HEK293 (cell line): ENCODE data around the gene KIF4A.

Experiments used
- CTCF ChIA-PET: fragments of 350-600 bp; formaldehyde crosslinking; extraction: SDS; loops from one replicate; lab custom pipeline; 2021; ENCODE audit warnings: antibody characterized with exemption; lab: Yijun Ruan, JAX
- POLR2A ChIA-PET: fragments of 300-600 bp; formaldehyde crosslinking; extraction: SDS; loops from one replicate; lab custom pipeline; 2020; ENCODE audit warnings: antibody characterized with exemption, inconsistent platforms; lab: Yijun Ruan, JAX
- H3K27ac ChIP-seq: fragments of 200-500 bp; sonication (Bioruptor generic); 2 replicates; pipeline ENCODE4 v1.5.1; 2014; ENCODE audit warnings: low read depth, low read length, control low read depth, inconsistent platforms; ENCODE audit errors: extremely low read depth
- H3K36me3 ChIP-seq, 2 experiments: fragments of 200-500 bp in 1 of 2; sonication (Bioruptor generic) in 1 of 2; 1 replicate in 1 of 2; 2 replicates in 1 of 2; pipeline ENCODE4 v1.5.1; 2014 to 2017; ENCODE audit warnings: inconsistent platforms in 2 of 2, low read length in 2 of 2; ENCODE audit not compliant: control insufficient read depth in 2 of 2, insufficient read depth in 1 of 2
- H3K4me1 ChIP-seq: fragments of 200-500 bp; sonication (Bioruptor generic); 2 replicates; pipeline ENCODE4 v1.5.1; 2014; ENCODE audit warnings: mild to moderate bottlenecking, low read length, inconsistent platforms; ENCODE audit not compliant: control insufficient read depth, insufficient read depth
- H3K4me3 ChIP-seq: 2 replicates; pipeline ENCODE4 v1.5.1; 2011; ENCODE audit warnings: low read depth, mild to moderate bottlenecking, control low read depth, low read length, moderate library complexity
- H3K9me3 ChIP-seq: fragments of 200-500 bp; sonication (Bioruptor generic); 2 replicates; pipeline ENCODE4 v1.5.1; 2014; ENCODE audit warnings: low read depth, low read length, inconsistent platforms; ENCODE audit not compliant: control insufficient read depth, insufficient read depth
- AEBP2 ChIP-seq: fragments of 450-650 bp; formaldehyde crosslinking; IDR thresholded peaks from 2 replicates; pipeline ENCODE4 v1.5.1; 2016; ENCODE audit warnings: missing biosample characterization, missing genetic modification characterization, borderline replicate concordance
- ELK4 ChIP-seq: IDR thresholded peaks from 2 replicates; pipeline ENCODE4 v1.6.1; 2011; ENCODE audit warnings: mild to moderate bottlenecking, low read depth, low read length, borderline replicate concordance
- GLIS1 ChIP-seq: fragments of 450-650 bp; formaldehyde crosslinking; IDR thresholded peaks from 2 replicates; pipeline ENCODE4 v1.5.1; 2016; ENCODE audit warnings: missing biosample characterization, missing genetic modification characterization
- SETDB1 ChIP-seq: IDR thresholded peaks from one replicate; pipeline ENCODE4 v1.6.1; 2017; ENCODE audit warnings: mild to moderate bottlenecking, low read length, moderate library complexity, mixed read lengths; ENCODE audit not compliant: insufficient read length
- SP2 ChIP-seq: fragments of 450-650 bp; formaldehyde crosslinking; IDR thresholded peaks from 2 replicates; pipeline ENCODE4 v1.5.1; 2016; ENCODE audit warnings: missing biosample characterization, missing genetic modification characterization
- SP3 ChIP-seq: fragments of 450-650 bp; formaldehyde crosslinking; IDR thresholded peaks from 2 replicates; pipeline ENCODE4 v1.5.1; 2016; ENCODE audit warnings: missing biosample characterization, missing genetic modification characterization
- TRIM28 ChIP-seq: IDR thresholded peaks from 2 replicates; pipeline ENCODE4 v1.6.1; 2011; ENCODE audit warnings: low read length, control low read depth, borderline replicate concordance
- ZBTB21 ChIP-seq: fragments of 450-650 bp; formaldehyde crosslinking; IDR thresholded peaks from 2 replicates; pipeline ENCODE4 v1.5.1; 2017; ENCODE audit warnings: missing biosample characterization, missing genetic modification characterization
- ZFHX2 ChIP-seq: fragments of 450-650 bp; formaldehyde crosslinking; conservative IDR thresholded peaks from 2 replicates; pipeline ENCODE4 v1.5.1; 2016; ENCODE audit warnings: missing biosample characterization, missing genetic modification characterization
- ZFP41 ChIP-seq: fragments of 450-650 bp; formaldehyde crosslinking; IDR thresholded peaks from 2 replicates; pipeline ENCODE4 v1.5.1; 2016; ENCODE audit warnings: missing biosample characterization, missing genetic modification characterization, borderline replicate concordance
- ZIC2 ChIP-seq: fragments of 450-650 bp; formaldehyde crosslinking; IDR thresholded peaks from 2 replicates; pipeline ENCODE4 v1.5.1; 2016; ENCODE audit warnings: missing biosample characterization, missing genetic modification characterization
- ZNF132 ChIP-seq: fragments of 450-650 bp; formaldehyde crosslinking; IDR thresholded peaks from 2 replicates; pipeline ENCODE4 v1.5.1; 2017; ENCODE audit warnings: missing biosample characterization, missing genetic modification characterization, borderline replicate concordance
- ZNF146 ChIP-seq: fragments of 450-650 bp; formaldehyde crosslinking; IDR thresholded peaks from 2 replicates; pipeline ENCODE4 v1.5.1; 2016; ENCODE audit warnings: missing biosample characterization, missing genetic modification characterization
- ZNF16 ChIP-seq: fragments of 450-650 bp; formaldehyde crosslinking; IDR thresholded peaks from 2 replicates; pipeline ENCODE4 v1.5.1; 2016; ENCODE audit warnings: low read depth, missing biosample characterization, missing genetic modification characterization
- ZNF223 ChIP-seq: fragments of 450-650 bp; formaldehyde crosslinking; IDR thresholded peaks from 2 replicates; pipeline ENCODE4 v1.5.1; 2016; ENCODE audit warnings: missing biosample characterization, missing genetic modification characterization
- ZNF239 ChIP-seq: fragments of 450-650 bp; formaldehyde crosslinking; IDR thresholded peaks from 2 replicates; pipeline ENCODE4 v1.5.1; 2016; ENCODE audit warnings: missing biosample characterization, missing genetic modification characterization
- ZNF266 ChIP-seq: fragments of 450-650 bp; formaldehyde crosslinking; IDR thresholded peaks from 2 replicates; pipeline ENCODE4 v1.5.1; 2016; ENCODE audit warnings: missing biosample characterization, missing genetic modification characterization, low read depth
- ZNF335 ChIP-seq: fragments of 450-650 bp; formaldehyde crosslinking; conservative IDR thresholded peaks from 2 replicates; pipeline ENCODE4 v1.5.1; 2016; ENCODE audit warnings: missing biosample characterization, missing genetic modification characterization
- ZNF423 ChIP-seq: fragments of 450-650 bp; formaldehyde crosslinking; IDR thresholded peaks from 2 replicates; pipeline ENCODE4 v1.5.1; 2016; ENCODE audit warnings: missing biosample characterization, missing genetic modification characterization
- ZNF426 ChIP-seq: fragments of 450-650 bp; formaldehyde crosslinking; IDR thresholded peaks from 2 replicates; pipeline ENCODE4 v1.5.1; 2017; ENCODE audit warnings: missing biosample characterization, missing genetic modification characterization, mild to moderate bottlenecking, inconsistent platforms, moderate library complexity
- ZNF544 ChIP-seq: fragments of 450-650 bp; formaldehyde crosslinking; IDR thresholded peaks from 2 replicates; pipeline ENCODE4 v1.5.0; 2017; ENCODE audit warnings: missing biosample characterization, missing genetic modification characterization
- ZNF600 ChIP-seq: fragments of 450-650 bp; formaldehyde crosslinking; IDR thresholded peaks from 2 replicates; pipeline ENCODE4 v1.5.1; 2016; ENCODE audit warnings: missing biosample characterization, missing genetic modification characterization
- ZNF623 ChIP-seq: fragments of 450-650 bp; formaldehyde crosslinking; IDR thresholded peaks from 2 replicates; pipeline ENCODE4 v1.5.1; 2016; ENCODE audit warnings: missing biosample characterization, missing genetic modification characterization
- ZNF677 ChIP-seq: fragments of 450-650 bp; IDR thresholded peaks from 2 replicates; pipeline ENCODE4 v1.5.0; 2018; ENCODE audit warnings: missing biosample characterization, mild to moderate bottlenecking, missing genetic modification characterization, moderate library complexity
- ZNF837 ChIP-seq: fragments of 450-650 bp; formaldehyde crosslinking; IDR thresholded peaks from 2 replicates; pipeline ENCODE4 v1.5.1; 2016; ENCODE audit warnings: missing biosample characterization, missing genetic modification characterization

KIF4A gene

GRCh38 chrX:70293621-70294020 lies 3.7 kb downstream of the KIF4A start (continued):
- no peak for TF ChIP-seq ZNF623 (tag by site-specific recombination)
- TF ChIP-seq ZNF544 (tag by site-specific recombination): no peak
- TF ChIP-seq ZNF16 (tag by site-specific recombination): no peak

- Histone ChIP-seq H3K4me1 (no peaks in the 10 kb centered on the region), H3K9me3 (no peaks in the 10 kb centered on the region), H3K27ac (no peak overlapping the region), H3K36me3 (peaks cover 55 to 72% of the 10 kb centered on the region in 2 experiments), H3K4me3 (no peak overlapping the region)
- ChIA-PET POLR2A (interaction anchor here (1.4 kb wide), 1 partner anchor 12 kb away, joined by 4 read pairs; the partner anchor contains the start of genes KIF4A and PDZD11), CTCF (no interaction called here)
- TF ChIP-seq ZNF600: no peak
- TF ChIP-seq ZNF677: no peak
- no peak for TF ChIP-seq ZNF837
- TF ChIP-seq ZNF335 (tag by site-specific recombination): no peak
- no peak for TF ChIP-seq ZNF146 (tag by site-specific recombination)
Observed at GRCh38 chrX:70301716-70302115, 11.8 kb downstream of the KIF4A start.

- H3K9me3 ChIP-seq: no peaks in the 10 kb centered on the region; the same call in 1 of the 2 replicates
- peaks cover 19 to 43% of the 10 kb centered on the region in 2 experiments for H3K36me3 ChIP-seq
- ChIA-PET POLR2A (no interaction called here), CTCF (interaction anchor here (0.7 kb wide), 1 partner anchor 73 kb away, joined by 3 read pairs; no protein-coding TSS in a partner anchor)
- TF ChIP-seq SP2 (tag by site-specific recombination) (no peak), ZFHX2 (tag by site-specific recombination) (no peak), ZIC2 (no peak), ZNF426 (no peak)
- H3K4me1 ChIP-seq: no peaks in the 10 kb centered on the region
- H3K4me3 ChIP-seq: no peak overlapping the region
- H3K27ac ChIP-seq: no peak overlapping the region
Observed at GRCh38 chrX:70313503-70313902, 23.6 kb downstream of the KIF4A start.

- H3K27ac ChIP-seq: no peak overlapping the region
- CTCF ChIA-PET: no interaction called here
- TF ChIP-seq ZNF423 (tag by site-specific recombination) (no peak), ZNF266 (tag by site-specific recombination) (no peak), SP3 (tag by site-specific recombination) (no peak), ZFP41 (tag by site-specific recombination) (no peak), GLIS1 (tag by site-specific recombination) (no peak), ZNF239 (no peak), ZIC2 (no peak), ZNF223 (tag by site-specific recombination) (no peak), TRIM28 (no peak), SETDB1 (no peak), AEBP2 (tag by site-specific recombination) (no peak), ZNF132 (tag by site-specific recombination) (no peak), ZBTB21 (tag by site-specific recombination) (no peak), ELK4 (no peak)
- TF ChIP-seq, all 188 proteins: peak for 0
- POLR2A ChIA-PET: no interaction called here
- Histone ChIP-seq H3K36me3 (peaks cover 5 to 21% of the 10 kb centered on the region in 2 experiments; a peak in 2 of 3 replicates), H3K4me3 (no peak overlapping the region), H3K4me1 (no peaks in the 10 kb centered on the region), H3K9me3 (no peaks in the 10 kb centered on the region)
Observed at GRCh38 chrX:70322784-70323183, 32.9 kb downstream of the KIF4A start.
